ENCODE measurements around the gene ANKRA2.

DNA sequence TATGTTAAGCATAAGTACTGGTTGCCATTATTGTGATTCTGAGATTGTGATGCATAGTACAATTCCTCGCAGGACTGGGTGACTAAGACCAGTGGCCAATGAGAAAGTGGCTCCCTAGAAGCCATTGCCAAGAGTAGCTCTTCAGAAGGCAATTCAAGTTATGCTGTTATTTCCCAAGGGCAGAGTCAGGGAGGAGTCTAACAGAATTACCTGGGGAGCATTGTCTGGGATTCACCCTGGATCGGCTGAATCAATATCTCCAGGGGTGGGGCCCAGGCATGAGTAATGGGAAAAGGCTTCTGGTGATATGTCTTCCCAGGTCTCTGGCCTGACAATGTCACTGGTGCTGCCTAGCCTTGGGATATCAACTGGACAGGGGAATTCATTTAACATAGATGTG lies 49.6 kb upstream of the ANKRA2 start:
- TF ChIP-seq, protein P1, sequence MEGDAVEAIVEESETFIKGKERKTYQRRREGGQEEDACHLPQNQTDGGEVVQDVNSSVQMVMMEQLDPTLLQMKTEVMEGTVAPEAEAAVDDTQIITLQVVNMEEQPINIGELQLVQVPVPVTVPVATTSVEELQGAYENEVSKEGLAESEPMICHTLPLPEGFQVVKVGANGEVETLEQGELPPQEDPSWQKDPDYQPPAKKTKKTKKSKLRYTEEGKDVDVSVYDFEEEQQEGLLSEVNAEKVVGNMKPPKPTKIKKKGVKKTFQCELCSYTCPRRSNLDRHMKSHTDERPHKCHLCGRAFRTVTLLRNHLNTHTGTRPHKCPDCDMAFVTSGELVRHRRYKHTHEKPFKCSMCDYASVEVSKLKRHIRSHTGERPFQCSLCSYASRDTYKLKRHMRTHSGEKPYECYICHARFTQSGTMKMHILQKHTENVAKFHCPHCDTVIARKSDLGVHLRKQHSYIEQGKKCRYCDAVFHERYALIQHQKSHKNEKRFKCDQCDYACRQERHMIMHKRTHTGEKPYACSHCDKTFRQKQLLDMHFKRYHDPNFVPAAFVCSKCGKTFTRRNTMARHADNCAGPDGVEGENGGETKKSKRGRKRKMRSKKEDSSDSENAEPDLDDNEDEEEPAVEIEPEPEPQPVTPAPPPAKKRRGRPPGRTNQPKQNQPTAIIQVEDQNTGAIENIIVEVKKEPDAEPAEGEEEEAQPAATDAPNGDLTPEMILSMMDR (IDR thresholded peaks at IDR 0.05 in 8 of 11, conservative IDR thresholded peaks at IDR 0.05 in 3 of 11) = no peak
- TF ChIP-seq POLR2A (IDR thresholded peaks at IDR 0.05) (no peak), POLR2AphosphoS5 (IDR thresholded peaks at IDR 0.05) (no peak)

Data from spleen (tissue), 7 donors.